Body of pancreas (tissue), 4 donors: ENCODE results near the gene HDX. TPM values are rescaled to one million over a fixed set of nuclear protein-coding genes. Genes with fewer than 3 reads are reported as not detected.
"Not testable (repeated sequence)": the region's sequence is repeated elsewhere in the genome, so short reads cannot be mapped to it uniquely, and the experiment has no call there.

Experiments used
- ATAC-seq: fragments of 150-250 bp; one replicate; pipeline ENCODE4 v1.9.1; 2016
- DNase-seq, 4 donors: peaks; one replicate each; pipeline ENCODE4 v3.0.0-alpha.2; 2019
- H3K27ac ChIP-seq, 4 donors: fragments of 200-600 bp; sonication (generic); 1 replicate in 3 of 4; 2 replicates in 1 of 4; pipeline versions ENCODE4 v1.5.1 to v1.6.1; 2016 to 2019; ENCODE audit warnings: mild to moderate bottlenecking in 1 of 4, mixed read lengths in 1 of 4, moderate library complexity in 1 of 4
- H3K27me3 ChIP-seq, 2 donors: fragments of 200-600 bp; sonication (generic); one replicate each; pipeline ENCODE4 v1.6.0; 2016; ENCODE audit warnings: mild to moderate bottlenecking in 1 of 2
- H3K36me3 ChIP-seq, 2 donors: fragments of 200-600 bp; sonication (generic); replicated peaks in 1 of 2; 2 replicates each; pipeline ENCODE4 v1.5.1; 2016; ENCODE audit warnings: low read depth in 2 of 2; ENCODE audit not compliant: insufficient read depth in 1 of 2
- H3K4me1 ChIP-seq: fragments of 200-600 bp; sonication (generic); one replicate; pipeline ENCODE4 v1.6.0; 2016
- H3K4me3 ChIP-seq, 2 donors: fragments of 200-600 bp; sonication (generic); 1 replicate in 1 of 2; 2 replicates in 1 of 2; pipeline ENCODE4 v1.5.1; 2016 to 2019
- H3K9me3 ChIP-seq, 3 donors: fragments of 200-600 bp; sonication (generic); 1 replicate in 2 of 3; 2 replicates in 1 of 3; pipeline ENCODE4 v1.5.1; 2016
- CTCF ChIP-seq, 7 experiments: fragments of 450-650 bp in 4 of 7; fragments of 200-600 bp in 3 of 7; sonication (generic) in 3 of 7; IDR thresholded peaks; one replicate each; pipeline ENCODE4 v1.5.1; 2016 to 2019; ENCODE audit warnings: antibody characterized with exemption in 7 of 7
- POLR2A ChIP-seq, 3 donors: fragments of 450-650 bp; IDR thresholded peaks; one replicate each; pipeline ENCODE4 v1.6.1; 2016; ENCODE audit warnings: antibody characterized with exemption in 3 of 3, mild to moderate bottlenecking in 2 of 3
- WGBS, 2 donors: methylation state at CpG; one replicate each; pipeline ENCODE4 v1.1.5; 2017; 5-methylcytosine and 5-hydroxymethylcytosine counted together
- intact Hi-C: fragments of 100-400 bp; cut with DNase I; formaldehyde crosslinking; loops from one replicate; pipeline ENCODE4 v1.15.1; 2023
- total RNA-seq, 2 donors: library from RNA; depleted of rRNA; stranded (reverse); fragments of >200 nt; gene quantifications; one replicate each; pipeline ENCODE4 v1.1.0, GENCODE V29; 2016

The HDX gene, protein sequence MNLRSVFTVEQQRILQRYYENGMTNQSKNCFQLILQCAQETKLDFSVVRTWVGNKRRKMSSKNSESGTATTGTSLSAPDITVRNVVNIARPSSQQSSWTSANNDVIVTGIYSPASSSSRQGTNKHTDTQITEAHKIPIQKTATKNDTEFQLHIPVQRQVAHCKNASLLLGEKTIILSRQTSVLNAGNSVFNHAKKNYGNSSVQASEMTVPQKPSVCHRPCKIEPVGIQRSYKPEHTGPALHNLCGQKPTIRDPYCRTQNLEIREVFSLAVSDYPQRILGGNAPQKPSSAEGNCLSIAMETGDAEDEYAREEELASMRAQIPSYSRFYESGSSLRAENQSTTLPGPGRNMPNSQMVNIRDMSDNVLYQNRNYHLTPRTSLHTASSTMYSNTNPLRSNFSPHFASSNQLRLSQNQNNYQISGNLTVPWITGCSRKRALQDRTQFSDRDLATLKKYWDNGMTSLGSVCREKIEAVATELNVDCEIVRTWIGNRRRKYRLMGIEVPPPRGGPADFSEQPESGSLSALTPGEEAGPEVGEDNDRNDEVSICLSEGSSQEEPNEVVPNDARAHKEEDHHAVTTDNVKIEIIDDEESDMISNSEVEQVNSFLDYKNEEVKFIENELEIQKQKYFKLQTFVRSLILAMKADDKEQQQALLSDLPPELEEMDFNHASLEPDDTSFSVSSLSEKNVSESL
- total RNA-seq = 1 to 10 TPM; 1.3 to 1.6 TPM

DNA sequence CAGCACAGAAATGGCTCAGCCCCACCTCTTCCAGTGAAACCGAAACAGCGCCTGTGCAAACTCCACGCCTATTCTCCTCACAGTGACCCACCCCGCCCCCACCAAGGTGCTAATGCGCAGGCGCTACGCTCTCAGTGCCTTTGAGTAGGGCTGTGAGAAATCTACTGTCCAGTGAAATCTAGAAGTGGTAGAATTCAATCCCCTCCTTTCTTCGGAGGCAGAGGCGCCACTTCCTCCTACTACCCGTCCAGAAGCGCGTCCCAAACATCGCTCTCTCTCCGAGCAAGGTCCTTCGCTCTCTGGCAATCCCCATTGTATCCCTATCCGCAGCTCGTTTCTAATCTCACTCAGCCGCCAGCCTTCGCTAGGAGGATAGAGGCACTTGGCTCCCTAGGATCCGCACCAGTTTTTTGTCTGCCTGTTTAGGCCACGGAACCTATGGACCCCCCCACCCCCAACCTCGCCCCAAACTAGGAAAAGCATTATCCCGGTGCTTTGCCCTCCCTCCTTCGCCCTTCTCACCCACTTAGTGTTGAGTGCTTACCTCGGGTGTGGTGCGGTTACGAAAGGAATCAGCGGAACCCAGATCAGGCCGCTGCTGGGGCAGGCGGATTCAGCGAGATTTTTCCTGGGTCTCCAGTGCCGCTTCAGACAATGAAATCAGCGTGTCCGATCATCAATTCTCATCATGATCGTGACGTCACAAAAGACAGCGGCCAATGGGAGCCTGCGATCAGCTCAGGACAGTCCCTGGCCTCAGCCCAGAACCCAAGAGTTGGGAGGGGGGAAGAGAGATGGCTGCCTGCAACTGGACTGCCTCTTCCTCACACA lies at the start of gene HDX:
HDX (minus strand) TSS at position 656 of the 831 bp plus-strand sequence. CDS start 27,056 bp downstream, outside the sequence.
- Histone ChIP-seq H3K9me3 (no peaks in the 10 kb centered on the region), H3K4me3 (peak within 1 kb of the TSS in 1 of 2 donors; percentile 34), H3K27me3 (no peaks in the 10 kb centered on the region), H3K4me1 (no peaks in the 10 kb centered on the region), H3K27ac (peak within 1 kb of the TSS; percentile 18 to 88 (median 76)), H3K36me3 (no peaks in the 10 kb centered on the region)
- peak; percentile 96 for ATAC-seq
- 0% methylated on average over 18 to 38 of the region's 38 CpGs for WGBS, 2 donors
- DNase-seq = peak; percentile 77 to 85 (median 83)
- intact Hi-C loops = no loop called here
- TF ChIP-seq POLR2A (IDR thresholded peaks at IDR 0.05) (peak in 2 of 3 donors; percentile 50 to 60), CTCF (IDR thresholded peaks at IDR 0.05) (no peak)

- intact Hi-C loops, ATAC-seq, H3K27me3 ChIP-seq, H3K36me3 ChIP-seq, H3K4me3 ChIP-seq, DNase-seq, H3K27ac ChIP-seq, H3K9me3 ChIP-seq, H3K4me1 ChIP-seq: not testable (repeated sequence)
- 33% methylated on average over 2 of the region's 2 CpGs; no CpG with 5 or more reads in 1 of the 2 donors for WGBS, 2 donors
Observed at GRCh38 chrX:84541315-84541714, 39.1 kb upstream of the HDX start.

- WGBS, 2 donors = 79 to 90% methylated on average over 6 to 7 of the region's 7 CpGs
- H3K9me3 ChIP-seq, H3K4me3 ChIP-seq, DNase-seq, H3K4me1 ChIP-seq, H3K27me3 ChIP-seq, H3K27ac ChIP-seq, intact Hi-C loops, ATAC-seq, H3K36me3 ChIP-seq: not testable (repeated sequence)
Observed at GRCh38 chrX:84537627-84538026, 35.4 kb upstream of the HDX start.

DNA sequence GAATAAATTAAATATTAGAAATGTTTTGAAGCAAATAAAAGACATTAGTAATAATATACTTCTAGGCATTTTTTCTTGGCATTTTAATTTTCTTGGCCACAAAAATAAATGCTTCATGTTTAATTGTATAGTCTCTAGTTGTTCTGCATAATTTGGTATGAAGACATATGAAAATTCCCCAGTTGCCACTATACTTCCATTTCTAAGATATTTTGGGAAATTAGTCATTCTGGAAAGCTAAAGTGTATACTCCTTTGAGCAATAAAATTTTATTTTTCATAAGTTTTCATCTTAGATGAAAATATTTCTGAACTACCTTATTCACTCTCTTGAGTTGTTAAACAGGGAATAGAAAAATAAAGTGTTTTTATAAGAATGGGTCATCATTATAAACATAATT lies 13.8 kb downstream of the HDX start:
- Histone ChIP-seq H3K4me3 (no peak overlapping the region), H3K27ac (no peak overlapping the region), H3K27me3 (no peaks in the 10 kb centered on the region), H3K36me3 (no peaks in the 10 kb centered on the region), H3K4me1 (no peaks in the 10 kb centered on the region), H3K9me3 (no peaks in the 10 kb centered on the region)
- ATAC-seq = no peak
- intact Hi-C loops = no loop called here
- no peak for TF ChIP-seq CTCF (IDR thresholded peaks at IDR 0.05)
- TF ChIP-seq POLR2A (IDR thresholded peaks at IDR 0.05) = no peak
- DNase-seq = no peak

DNA sequence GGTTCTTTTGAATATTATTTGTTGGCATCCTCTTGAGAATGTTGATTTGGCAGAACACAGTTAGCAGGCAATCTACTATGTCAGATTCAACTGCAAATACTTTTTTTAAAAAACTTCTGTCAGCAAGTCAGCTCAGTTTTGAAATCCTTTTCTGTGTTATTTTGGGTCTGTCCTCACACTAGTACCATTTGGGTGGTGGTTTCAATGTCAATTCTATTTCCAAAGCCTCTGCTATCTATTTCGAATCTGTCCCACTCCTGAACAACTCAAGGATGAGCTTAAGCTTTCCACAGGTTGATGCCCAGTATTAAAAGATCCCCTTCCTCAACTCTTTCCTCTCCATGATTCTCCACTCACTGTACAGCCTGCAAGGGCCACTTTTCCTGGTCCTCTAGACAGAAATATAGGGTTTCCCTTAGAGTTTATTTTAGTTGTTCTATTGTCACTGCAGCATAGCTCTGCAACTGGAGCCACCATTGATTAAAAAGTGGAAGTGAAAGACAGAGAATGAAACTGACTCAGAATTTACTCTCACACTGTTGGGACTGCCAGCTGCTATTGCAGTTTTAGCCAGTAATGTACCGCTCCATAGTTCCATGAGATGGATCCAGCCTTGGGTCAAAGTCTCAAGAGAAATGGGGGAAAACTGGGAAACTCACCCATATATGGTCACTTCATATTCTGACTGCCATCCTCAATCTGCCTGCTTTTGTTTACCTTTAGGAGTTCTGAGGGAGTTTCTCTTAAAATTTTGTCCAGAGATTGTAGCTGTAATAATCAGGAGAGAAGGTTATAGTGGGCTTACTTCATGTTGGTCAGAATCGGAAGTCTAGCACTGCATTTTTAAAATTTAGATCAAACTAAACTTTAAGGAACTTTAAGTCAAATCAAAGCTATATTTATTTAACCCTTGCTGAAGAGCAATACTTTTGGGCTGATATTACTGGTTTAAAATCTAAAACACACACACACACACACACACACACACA lies 14.6 kb downstream of the HDX start:
- no peak for TF ChIP-seq CTCF (IDR thresholded peaks at IDR 0.05)
- no peak for TF ChIP-seq POLR2A (IDR thresholded peaks at IDR 0.05)
- no peak overlapping the region for H3K27ac ChIP-seq
- DNase-seq (no peak), ATAC-seq (no peak)
- no peaks in the 10 kb centered on the region for H3K36me3 ChIP-seq
- intact Hi-C loops = no loop called here
- WGBS, 2 donors = 71 to 72% methylated on average over 3 of the region's 3 CpGs
- no peaks in the 10 kb centered on the region for H3K4me1 ChIP-seq
- no peak overlapping the region for H3K4me3 ChIP-seq
- no peaks in the 10 kb centered on the region for H3K9me3 ChIP-seq
- H3K27me3 ChIP-seq = no peaks in the 10 kb centered on the region
